Fibroblast of lung (primary cell): Measurements from ENCODE around the gene SLC14A1. TPM values are rescaled to one million over a fixed set of nuclear protein-coding genes. Genes with fewer than 3 reads are reported as not detected.

Source experiments
- DNase-seq, 2 donors: peaks; one replicate each; pipeline versions ENCODE4 v3.0.0 to v3.0.0-alpha.2; 2010; ENCODE audit warnings: low read depth in 2 of 2
- H2AFZ ChIP-seq: 2 replicates; pipeline ENCODE4 v1.5.1; 2012; ENCODE audit warnings: low read length, control low read depth, inconsistent platforms
- H3K27ac ChIP-seq: 2 replicates; pipeline ENCODE4 v1.5.1; 2011; ENCODE audit warnings: low read length, control low read depth; ENCODE audit not compliant: insufficient read depth
- H3K27me3 ChIP-seq: 2 replicates; pipeline ENCODE4 v1.5.1; 2011; ENCODE audit warnings: mild to moderate bottlenecking, low read length; ENCODE audit not compliant: control insufficient read depth, insufficient read depth
- H3K36me3 ChIP-seq: 2 replicates; pipeline ENCODE4 v1.5.1; 2011; ENCODE audit warnings: low read length; ENCODE audit not compliant: control insufficient read depth, insufficient read depth
- H3K4me1 ChIP-seq: 2 replicates; pipeline ENCODE4 v1.5.1; 2011; ENCODE audit warnings: low read length; ENCODE audit not compliant: control insufficient read depth, insufficient read depth; ENCODE audit errors: extremely low read depth
- H3K4me2 ChIP-seq: 2 replicates; pipeline ENCODE4 v1.5.1; 2011; ENCODE audit warnings: low read length, control low read depth; ENCODE audit not compliant: insufficient read depth; ENCODE audit errors: extremely low read depth
- H3K4me3 ChIP-seq, 4 experiments: fragments of 200-600 bp in 1 of 4; sonication (generic) in 1 of 4; replicated peaks in 1 of 4; 2 replicates each; pipeline ENCODE4 v1.5.1; 2011 to 2016; ENCODE audit warnings: low read length in 4 of 4, low read depth in 3 of 4, mild to moderate bottlenecking in 3 of 4, control low read depth in 2 of 4, inconsistent platforms in 1 of 4, mixed read lengths in 1 of 4; ENCODE audit not compliant: insufficient read depth in 1 of 4; ENCODE audit errors: control extremely low read depth in 1 of 4
- H3K79me2 ChIP-seq: 2 replicates; pipeline ENCODE4 v1.5.1; 2012; ENCODE audit warnings: mild to moderate bottlenecking, low read length, inconsistent platforms; ENCODE audit not compliant: control insufficient read depth, insufficient read depth
- H3K9ac ChIP-seq: 2 replicates; pipeline ENCODE4 v1.5.1; 2011; ENCODE audit warnings: mild to moderate bottlenecking, low read length, control low read depth; ENCODE audit not compliant: insufficient read depth
- H3K9me3 ChIP-seq: 2 replicates; pipeline ENCODE4 v1.5.1; 2012; ENCODE audit warnings: low read depth, low read length; ENCODE audit not compliant: control insufficient read depth, insufficient read depth
- H4K20me1 ChIP-seq: 2 replicates; pipeline ENCODE4 v1.5.1; 2011; ENCODE audit warnings: low read length; ENCODE audit not compliant: control insufficient read depth, insufficient read depth; ENCODE audit errors: extremely low read depth
- EZH2 ChIP-seq: IDR thresholded peaks from 2 replicates; pipeline ENCODE4 v1.5.1; 2012; ENCODE audit warnings: low read length, control low read depth, mild to moderate bottlenecking; ENCODE audit errors: missing control alignments
- polyA plus RNA-seq, 2 donors: library from polyadenylated mRNA; depleted of rRNA in 1 of 2; stranded (reverse) in 1 of 2; unstranded in 1 of 2; fragments of >200 nt; gene quantifications; 2 replicates each; pipeline ENCODE4 v1.2.1, GENCODE V29; 2011 to 2012; ENCODE audit warnings: missing spikeins in 1 of 2
- total RNA-seq: library from RNA; depleted of rRNA; stranded (reverse); fragments of >200 nt; gene quantifications from 2 replicates; pipeline ENCODE4 v1.2.1, GENCODE V29; 2014
- TF ChIP-seq, protein P1 (sequence below), 2 donors: IDR thresholded peaks in 1 of 2; conservative IDR thresholded peaks in 1 of 2; 1 replicate in 1 of 2; 2 replicates in 1 of 2; pipeline ENCODE4 v1.5.1; 2011 to 2012; ENCODE audit warnings: low read length in 2 of 2, control low read depth in 1 of 2, inconsistent platforms in 1 of 2, low read depth in 1 of 2, mild to moderate bottlenecking in 1 of 2

SLC14A1 gene
- total and polyA plus RNA-seq, 2 donors (not counting 1 experiment from before 2014, with no cell fraction given): 8.0 to 31.0 TPM

DNA sequence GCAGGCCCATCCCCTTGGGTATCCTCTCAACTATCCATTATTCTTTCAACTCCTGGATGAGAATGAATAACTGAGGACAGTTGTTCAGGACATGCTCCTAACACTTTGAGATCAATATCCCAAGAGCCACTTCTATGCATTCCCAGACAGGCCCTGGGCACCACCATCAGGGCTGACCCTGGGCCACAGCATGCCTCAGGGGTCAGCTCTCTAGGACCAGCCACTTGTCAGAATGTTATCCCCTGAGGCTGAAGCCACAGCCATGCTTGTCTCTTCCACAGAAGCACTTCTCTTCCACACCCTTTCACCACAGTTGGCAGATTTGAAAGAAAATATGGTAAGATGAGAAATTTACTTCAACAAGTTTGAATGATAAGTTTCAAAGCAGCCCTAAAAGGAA, 28.7 kb downstream of the SLC14A1 start:
- no peaks in the 10 kb centered on the region for H4K20me1 ChIP-seq
- DNase-seq: no peak
- no peaks in the 10 kb centered on the region for H3K36me3 ChIP-seq
- H3K27ac ChIP-seq: no peak overlapping the region
- H3K4me1 ChIP-seq: peaks cover 4% of the 10 kb centered on the region
- H3K79me2 ChIP-seq: no peaks in the 10 kb centered on the region
- no peaks in the 10 kb centered on the region for H3K9me3 ChIP-seq
- H3K27me3 ChIP-seq: no peaks in the 10 kb centered on the region
- H3K4me2 ChIP-seq: no peak overlapping the region
- no peak overlapping the region for H3K4me3 ChIP-seq
- H3K9ac ChIP-seq: no peak overlapping the region
- H2AFZ ChIP-seq: no peak overlapping the region
- TF ChIP-seq, protein P1, sequence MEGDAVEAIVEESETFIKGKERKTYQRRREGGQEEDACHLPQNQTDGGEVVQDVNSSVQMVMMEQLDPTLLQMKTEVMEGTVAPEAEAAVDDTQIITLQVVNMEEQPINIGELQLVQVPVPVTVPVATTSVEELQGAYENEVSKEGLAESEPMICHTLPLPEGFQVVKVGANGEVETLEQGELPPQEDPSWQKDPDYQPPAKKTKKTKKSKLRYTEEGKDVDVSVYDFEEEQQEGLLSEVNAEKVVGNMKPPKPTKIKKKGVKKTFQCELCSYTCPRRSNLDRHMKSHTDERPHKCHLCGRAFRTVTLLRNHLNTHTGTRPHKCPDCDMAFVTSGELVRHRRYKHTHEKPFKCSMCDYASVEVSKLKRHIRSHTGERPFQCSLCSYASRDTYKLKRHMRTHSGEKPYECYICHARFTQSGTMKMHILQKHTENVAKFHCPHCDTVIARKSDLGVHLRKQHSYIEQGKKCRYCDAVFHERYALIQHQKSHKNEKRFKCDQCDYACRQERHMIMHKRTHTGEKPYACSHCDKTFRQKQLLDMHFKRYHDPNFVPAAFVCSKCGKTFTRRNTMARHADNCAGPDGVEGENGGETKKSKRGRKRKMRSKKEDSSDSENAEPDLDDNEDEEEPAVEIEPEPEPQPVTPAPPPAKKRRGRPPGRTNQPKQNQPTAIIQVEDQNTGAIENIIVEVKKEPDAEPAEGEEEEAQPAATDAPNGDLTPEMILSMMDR (conservative IDR thresholded peaks at IDR 0.05 in 1 of 2, IDR thresholded peaks at IDR 0.05 in 1 of 2; ENCODE audit: low read depth in 1 of 2, low read length in 2 of 2): no peak

DNA sequence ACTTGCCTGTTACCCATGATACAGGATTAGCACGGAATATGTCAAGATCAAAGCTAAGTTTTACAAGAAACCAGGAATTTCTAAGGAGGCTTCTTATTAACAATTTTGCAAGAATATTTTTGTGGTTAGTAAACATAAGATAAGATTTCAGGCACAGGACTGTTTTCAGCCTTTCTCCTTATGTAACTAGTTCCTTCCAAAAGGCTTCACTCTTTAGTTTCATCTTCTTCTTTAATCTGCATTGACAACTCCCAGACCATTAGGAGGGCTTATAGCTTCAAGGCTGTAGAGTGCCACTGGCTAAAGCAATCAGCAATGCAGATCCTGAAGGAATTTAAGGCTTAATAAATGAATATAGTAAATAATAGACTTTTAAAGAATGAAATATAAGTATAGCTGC, 29.3 kb downstream of the SLC14A1 start:
- H3K4me3 ChIP-seq: no peak overlapping the region
- TF ChIP-seq, protein P1 (conservative IDR thresholded peaks at IDR 0.05 in 1 of 2, IDR thresholded peaks at IDR 0.05 in 1 of 2; ENCODE audit: low read depth in 1 of 2, low read length in 2 of 2): no peak
- no peak for TF ChIP-seq EZH2
- no peak overlapping the region for H3K27ac ChIP-seq
- no peaks in the 10 kb centered on the region for H3K36me3 ChIP-seq
- H3K27me3 ChIP-seq: no peaks in the 10 kb centered on the region
- no peak overlapping the region for H3K9ac ChIP-seq
- H3K4me1 ChIP-seq: peaks cover 4% of the 10 kb centered on the region
- H2AFZ ChIP-seq: no peak overlapping the region
- H3K79me2 ChIP-seq: no peaks in the 10 kb centered on the region
- no peaks in the 10 kb centered on the region for H4K20me1 ChIP-seq
- peak in 1 of 2 donors; percentile 34 for DNase-seq
- H3K9me3 ChIP-seq: no peaks in the 10 kb centered on the region
- H3K4me2 ChIP-seq: no peak overlapping the region

DNA sequence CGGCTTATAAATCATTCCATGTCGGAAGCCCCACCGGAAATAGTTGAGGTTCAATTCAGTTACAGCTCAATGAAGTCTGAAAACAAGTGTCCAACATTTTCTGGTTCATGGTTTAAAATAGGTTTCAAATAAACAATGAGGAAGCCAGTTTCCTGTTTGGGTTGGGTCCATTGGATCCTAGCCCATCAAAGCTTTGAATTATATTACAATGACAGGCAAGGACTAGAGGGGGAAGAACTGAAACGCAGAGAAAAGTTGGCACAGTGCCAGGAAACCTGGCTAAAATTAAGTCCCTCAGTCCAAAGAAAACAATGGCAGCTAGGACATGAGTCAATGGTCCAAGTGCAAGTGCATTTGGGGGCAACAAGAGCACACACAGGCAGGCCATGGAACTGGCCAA, 32.0 kb downstream of the SLC14A1 start:
- H3K27me3 ChIP-seq: no peaks in the 10 kb centered on the region
- peaks cover 4% of the 10 kb centered on the region for H3K4me1 ChIP-seq
- no peaks in the 10 kb centered on the region for H3K9me3 ChIP-seq
- H4K20me1 ChIP-seq: no peaks in the 10 kb centered on the region
- H3K36me3 ChIP-seq: no peaks in the 10 kb centered on the region
- TF ChIP-seq, protein P1 (conservative IDR thresholded peaks at IDR 0.05 in 1 of 2, IDR thresholded peaks at IDR 0.05 in 1 of 2; ENCODE audit: low read depth in 1 of 2, low read length in 2 of 2): no peak
- TF ChIP-seq EZH2: no peak
- no peak overlapping the region for H2AFZ ChIP-seq
- H3K4me3 ChIP-seq: no peak overlapping the region
- H3K9ac ChIP-seq: no peak overlapping the region
- DNase-seq: peak; percentile 77 to 89
- no peaks in the 10 kb centered on the region for H3K79me2 ChIP-seq
- H3K4me2 ChIP-seq: no peak overlapping the region
- H3K27ac ChIP-seq: no peak overlapping the region
